HT-29 (cell line): ENCODE results near the gene TUBAL3. TPM values are rescaled to one million over a fixed set of nuclear protein-coding genes. Genes with fewer than 3 reads are reported as not detected.

Experiments
- total RNA-seq: library from RNA; depleted of rRNA; stranded (reverse); fragments of >200 nt; shearing (Covaris generic); gene quantifications from 2 replicates; pipeline ENCODE4 v1.2.3, GENCODE V29; 2014; rRNA removed

Gene TUBAL3
- total RNA-seq, 1 experiment from 2014 or later: 0.05 TPM

Other genes with a start within 250 kb of the TUBAL3 start
- not detected in 2 replicates for gene AKR1C8, start 219.7 kb downstream of the TUBAL3 start, total RNA-seq
- gene AKR1C4, start 208.0 kb downstream of the TUBAL3 start, total RNA-seq: 0.29 TPM in 1 of 2 replicates, not detected in the other
- gene UCN3, start 39.9 kb downstream of the TUBAL3 start, total RNA-seq: 0.36 and 0.60 TPM in 2 replicates
- 72.8 and 82.1 TPM in 2 replicates for gene NET1, start 7.7 kb upstream of the TUBAL3 start, total RNA-seq
- 0.71 and 1.7 TPM in 2 replicates for gene CALML5, start 94.7 kb upstream of the TUBAL3 start, total RNA-seq
- gene CALML3, start 120.1 kb upstream of the TUBAL3 start, total RNA-seq: not detected in 2 replicates